Breast epithelium (tissue), 3 donors: ENCODE data around the gene HDAC6.

Experiments
- CTCF ChIP-seq, 3 donors: fragments of 450-650 bp; IDR thresholded peaks; one replicate each; pipeline ENCODE4 v1.5.1; 2016 to 2017; ENCODE audit warnings: antibody characterized with exemption in 3 of 3, mild to moderate bottlenecking in 3 of 3, moderate library complexity in 3 of 3
- POLR2A ChIP-seq: fragments of 450-650 bp; IDR thresholded peaks from one replicate; pipeline ENCODE4 v1.6.1; 2016; ENCODE audit warnings: antibody characterized with exemption, mild to moderate bottlenecking, moderate library complexity
- POLR2AphosphoS5 ChIP-seq, 3 donors: sonication (generic); formaldehyde crosslinking; IDR thresholded peaks; one replicate each; pipeline ENCODE4 v1.6.1; 2017; ENCODE audit warnings: antibody characterized with exemption in 3 of 3

- no peak for TF ChIP-seq CTCF (IDR thresholded peaks at IDR 0.05)
- TF ChIP-seq POLR2A = no peak
- no peak for TF ChIP-seq POLR2AphosphoS5 (IDR thresholded peaks at IDR 0.05)
Observed at GRCh38 chrX:48826876-48827653, 25.2 kb downstream of the HDAC6 start.
